Neuron (in vitro differentiated cells): ENCODE results near the gene ATP5MG.

ENCODE experiments used
- H2AFZ ChIP-seq: one replicate; pipeline ENCODE4 v1.6.1; 2013; ENCODE audit warnings: low read depth, mild to moderate bottlenecking, inconsistent platforms, low read length, moderate library complexity
- H3K27me3 ChIP-seq: one replicate; pipeline ENCODE4 v1.6.1; 2013; ENCODE audit warnings: low read length; ENCODE audit not compliant: insufficient read depth
- H3K36me3 ChIP-seq: one replicate; pipeline ENCODE4 v1.6.1; 2013; ENCODE audit warnings: low read length; ENCODE audit not compliant: insufficient read depth
- H3K4me1 ChIP-seq: one replicate; pipeline ENCODE4 v1.6.1; 2013; ENCODE audit warnings: low read length; ENCODE audit not compliant: insufficient read depth
- H3K4me3 ChIP-seq: 2 replicates; pipeline ENCODE4 v1.5.1; 2013; ENCODE audit warnings: mild to moderate bottlenecking, low read length, moderate library complexity
- H3K9me3 ChIP-seq: one replicate; pipeline ENCODE4 v1.6.1; 2013; ENCODE audit warnings: low read length

Gene ATP5MG

GRCh38 chr11:118438314-118438931 lies 37.0 kb downstream of the ATP5MG start:
- peaks cover 12% of the 10 kb centered on the region for H3K36me3 ChIP-seq
- no peaks in the 10 kb centered on the region for H3K9me3 ChIP-seq
- no peaks in the 10 kb centered on the region for H3K27me3 ChIP-seq
- H3K4me3 ChIP-seq: peak overlapping the region; percentile 94
- H3K4me1 ChIP-seq: peaks cover 43% of the 10 kb centered on the region
- H2AFZ ChIP-seq: no peak overlapping the region

- H3K4me3 ChIP-seq: peak overlapping the region; percentile 94
- peaks cover 37% of the 10 kb centered on the region for H3K4me1 ChIP-seq
- H3K27me3 ChIP-seq: no peaks in the 10 kb centered on the region
- H3K36me3 ChIP-seq: peaks cover 20% of the 10 kb centered on the region
- H2AFZ ChIP-seq: no peak overlapping the region
- H3K9me3 ChIP-seq: no peaks in the 10 kb centered on the region
Observed at GRCh38 chr11:118439646-118440045, 38.2 kb downstream of the ATP5MG start.

- peaks cover 3% of the 10 kb centered on the region for H3K9me3 ChIP-seq
- no peaks in the 10 kb centered on the region for H3K27me3 ChIP-seq
- no peak overlapping the region for H2AFZ ChIP-seq
- peaks cover 37% of the 10 kb centered on the region for H3K4me1 ChIP-seq
- H3K36me3 ChIP-seq: peaks cover 23% of the 10 kb centered on the region
- H3K4me3 ChIP-seq: no peak overlapping the region
Observed at GRCh38 chr11:118441770-118442275, 40.4 kb downstream of the ATP5MG start.

- H3K36me3 ChIP-seq: peaks cover 26% of the 10 kb centered on the region
- no peaks in the 10 kb centered on the region for H3K27me3 ChIP-seq
- H3K4me3 ChIP-seq: no peak overlapping the region
- H3K4me1 ChIP-seq: peaks cover 37% of the 10 kb centered on the region
- no peak overlapping the region for H2AFZ ChIP-seq
- H3K9me3 ChIP-seq: peaks cover 3% of the 10 kb centered on the region
Observed at GRCh38 chr11:118442301-118442700, 40.9 kb downstream of the ATP5MG start.

GRCh38 chr11:118442908-118443589 lies 41.6 kb downstream of the ATP5MG start:
- no peak overlapping the region for H3K4me3 ChIP-seq
- H3K36me3 ChIP-seq: peaks cover 31% of the 10 kb centered on the region
- H3K4me1 ChIP-seq: peaks cover 32% of the 10 kb centered on the region
- no peaks in the 10 kb centered on the region for H3K27me3 ChIP-seq
- peaks cover 3% of the 10 kb centered on the region for H3K9me3 ChIP-seq
- H2AFZ ChIP-seq: no peak overlapping the region

GRCh38 chr11:118443590-118444218 lies 42.3 kb downstream of the ATP5MG start:
- Histone ChIP-seq H3K36me3 (peaks cover 35% of the 10 kb centered on the region), H2AFZ (no peak overlapping the region), H3K9me3 (peaks cover 3% of the 10 kb centered on the region), H3K27me3 (no peaks in the 10 kb centered on the region), H3K4me3 (no peak overlapping the region), H3K4me1 (peaks cover 30% of the 10 kb centered on the region)

GRCh38 chr11:118447423-118447822 lies 46.0 kb downstream of the ATP5MG start:
- no peak overlapping the region for H2AFZ ChIP-seq
- no peaks in the 10 kb centered on the region for H3K27me3 ChIP-seq
- H3K4me1 ChIP-seq: peaks cover 8% of the 10 kb centered on the region
- peaks cover 33% of the 10 kb centered on the region for H3K36me3 ChIP-seq
- peaks cover 3% of the 10 kb centered on the region for H3K9me3 ChIP-seq
- no peak overlapping the region for H3K4me3 ChIP-seq

GRCh38 chr11:118448294-118448693 lies 46.9 kb downstream of the ATP5MG start:
- H3K4me3 ChIP-seq: no peak overlapping the region
- H3K4me1 ChIP-seq: peaks cover 5% of the 10 kb centered on the region
- H3K9me3 ChIP-seq: peaks cover 3% of the 10 kb centered on the region
- H2AFZ ChIP-seq: no peak overlapping the region
- no peaks in the 10 kb centered on the region for H3K27me3 ChIP-seq
- H3K36me3 ChIP-seq: peaks cover 34% of the 10 kb centered on the region

GRCh38 chr11:118449316-118449918 lies 48.0 kb downstream of the ATP5MG start:
- Histone ChIP-seq H3K4me1 (peaks cover 5% of the 10 kb centered on the region), H3K9me3 (peaks cover 3% of the 10 kb centered on the region), H3K27me3 (no peaks in the 10 kb centered on the region), H3K36me3 (peaks cover 38% of the 10 kb centered on the region), H2AFZ (no peak overlapping the region), H3K4me3 (no peak overlapping the region)

GRCh38 chr11:118450451-118450850 lies 49.0 kb downstream of the ATP5MG start:
- Histone ChIP-seq H3K36me3 (peaks cover 35% of the 10 kb centered on the region), H3K4me3 (no peak overlapping the region)

More at GRCh38 chr11:118450451-118450850, 49.0 kb downstream of the ATP5MG start:
- Histone ChIP-seq H3K9me3 (peaks cover 3% of the 10 kb centered on the region), H3K27me3 (no peaks in the 10 kb centered on the region), H2AFZ (no peak overlapping the region), H3K4me1 (peaks cover 5% of the 10 kb centered on the region)
